GM12892 (cell line): ENCODE measurements around the gene SIRT3.

Experiments
- POLR2A ChIP-seq: IDR thresholded peaks from 2 replicates; pipeline ENCODE4 v1.6.1; 2011; ENCODE audit warnings: low read depth, low read length, control low read depth
- POLR2AphosphoS5 ChIP-seq: IDR thresholded peaks from 2 replicates; pipeline ENCODE4 v1.6.1; 2011; ENCODE audit warnings: low read depth, low read length, control low read depth
- TAF1 ChIP-seq: IDR thresholded peaks from 2 replicates; pipeline ENCODE4 v1.6.1; 2011; ENCODE audit warnings: low read depth, mild to moderate bottlenecking, control low read depth, low read length, borderline replicate concordance

DNA sequence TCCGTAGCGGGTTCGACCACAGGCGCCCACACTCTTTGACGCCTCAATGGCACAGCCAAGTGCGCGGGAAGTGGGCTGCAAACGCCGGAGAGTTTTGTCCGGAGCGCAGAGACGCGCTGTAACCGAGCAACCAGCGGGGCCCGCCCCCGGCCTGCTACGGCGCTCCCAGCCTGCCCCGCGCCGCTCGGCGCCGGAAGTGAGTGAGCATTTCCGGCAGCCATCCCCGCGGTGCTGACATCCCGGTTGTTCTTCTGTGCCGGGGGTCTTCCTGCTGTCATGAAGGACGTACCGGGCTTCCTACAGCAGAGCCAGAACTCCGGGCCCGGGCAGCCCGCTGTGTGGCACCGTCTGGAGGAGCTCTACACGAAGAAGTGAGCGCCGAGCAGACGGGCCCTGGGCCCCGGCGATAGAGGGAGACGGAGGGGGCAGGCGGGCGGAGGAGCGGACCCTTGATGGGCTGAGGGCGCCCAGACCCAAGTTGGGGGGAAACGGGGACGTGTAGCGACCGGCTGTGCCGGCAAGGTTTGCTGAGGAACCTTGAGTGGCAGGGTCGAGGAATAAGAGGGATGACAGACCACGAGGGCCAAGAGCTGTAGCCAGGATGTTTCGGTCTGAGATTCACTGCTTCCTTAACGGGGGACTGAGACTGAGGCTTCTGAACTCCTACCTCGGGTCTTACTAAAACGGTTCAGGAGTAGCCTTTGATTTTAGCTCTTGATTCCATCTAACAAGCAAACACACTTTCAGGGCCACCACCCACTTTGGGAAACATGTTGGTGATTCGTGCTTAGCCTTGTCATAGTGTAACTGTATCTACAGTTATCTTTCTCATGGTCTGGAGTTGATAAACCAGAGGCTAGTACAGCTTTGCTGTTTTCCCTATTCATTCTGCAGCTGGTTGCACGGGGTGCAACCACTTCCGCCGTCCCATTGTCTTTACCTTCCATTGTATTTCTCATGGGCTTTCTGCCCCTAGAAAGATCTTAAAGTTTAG is 929 bp upstream of the SIRT3 start, which contains the start of gene PSMD13:
- peak; percentile 78; the same call in 1 of the 2 replicates for TF ChIP-seq POLR2AphosphoS5
- TF ChIP-seq POLR2A = peak; percentile 84; the same call in 1 of the 2 replicates
- peak; percentile 88 for TF ChIP-seq TAF1
